Stomach (tissue), 4 donors: ENCODE data around the gene PPP4R3A.

Experiments
- CTCF ChIP-seq, 7 experiments: fragments of 450-650 bp in 4 of 7; fragments of 200-600 bp in 3 of 7; sonication (generic) in 3 of 7; IDR thresholded peaks; one replicate each; pipeline ENCODE4 v1.5.1; 2016 to 2019; ENCODE audit warnings: antibody characterized with exemption in 7 of 7, control low read depth in 2 of 7, mild to moderate bottlenecking in 1 of 7
- EP300 ChIP-seq: sonication (generic); formaldehyde crosslinking; IDR thresholded peaks from one replicate; pipeline ENCODE4 v1.6.1; 2017; ENCODE audit warnings: antibody characterized with exemption
- POLR2A ChIP-seq, 4 donors: fragments of 450-650 bp; IDR thresholded peaks; one replicate each; pipeline ENCODE4 v1.6.1; 2016; ENCODE audit warnings: antibody characterized with exemption in 4 of 4, control low read depth in 2 of 4, mild to moderate bottlenecking in 1 of 4, moderate library complexity in 1 of 4

- no peak for TF ChIP-seq CTCF (IDR thresholded peaks at IDR 0.05)
- no peak for TF ChIP-seq EP300
- no peak for TF ChIP-seq POLR2A (IDR thresholded peaks at IDR 0.05)
These were observed 51.5 kb downstream of the PPP4R3A start for GRCh38 chr14:91458612-91459011.
